ENCODE measurements around the gene DLGAP1. TPM values are rescaled to one million over a fixed set of nuclear protein-coding genes. Genes with fewer than 3 reads are reported as not detected.

Gene DLGAP1
- total and polyA plus RNA-seq, 2 of the 4 experiments (the other 2 are of a cell fraction) = under 0.01 to 0.09 TPM

DNA sequence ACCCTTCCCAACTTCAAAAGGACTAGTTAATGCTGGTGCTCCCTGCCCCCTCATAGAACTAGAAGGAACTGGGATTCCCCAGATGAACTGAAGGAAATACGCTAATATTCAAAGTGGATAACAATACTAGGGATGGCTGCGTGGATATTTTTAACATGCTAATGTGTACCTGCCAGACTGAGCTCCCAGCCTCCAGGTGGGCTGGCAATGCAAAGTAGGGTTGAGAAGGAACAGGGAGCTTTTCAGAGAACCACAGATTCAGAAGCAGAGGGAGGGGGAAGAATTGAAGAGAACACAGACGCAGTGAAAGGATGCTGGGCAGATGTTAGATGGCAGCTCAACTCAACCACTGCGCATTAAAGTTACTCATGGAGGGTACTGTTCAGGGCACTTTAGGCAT is 650.8 kb downstream of the DLGAP1 start:
- Histone ChIP-seq H2BK120ac (ENCODE audit: low read depth, low read length) (no peak overlapping the region), H3K9me1 (ENCODE audit: insufficient read depth, low read length) (no peaks in the 10 kb centered on the region), H3K79me1 (ENCODE audit: low read depth in 1 of 2, low read length in 2 of 2) (no peaks in the 10 kb centered on the region), H3K18ac (ENCODE audit: low read depth, low read length) (no peak overlapping the region), H3K27ac (ENCODE audit: insufficient read depth, low read length) (no peak overlapping the region), H3K56ac (ENCODE audit: extremely low read depth, insufficient read depth, low read length) (no peak overlapping the region), H4K5ac (ENCODE audit: low read depth, low read length) (no peak overlapping the region), H4K20me1 (ENCODE audit: insufficient read depth, low read length) (no peaks in the 10 kb centered on the region), H3K9me3 (ENCODE audit: control insufficient read depth, insufficient read depth, low read length) (no peaks in the 10 kb centered on the region), H3K27me3 (ENCODE audit: control insufficient read depth, insufficient read depth, low read length) (no peaks in the 10 kb centered on the region; the same call in 1 of the 2 replicates), H4K8ac (ENCODE audit: low read depth in 2 of 2, low read length in 2 of 2) (no peak overlapping the region), H3K4ac (ENCODE audit: low read depth, low read length) (no peak overlapping the region), H3K4me2 (ENCODE audit: low read depth, low read length) (no peak overlapping the region), H3K9ac (ENCODE audit: low read depth, low read length) (no peak overlapping the region), H2BK5ac (ENCODE audit: low read depth, low read length, poor library complexity, severe bottlenecking) (no peak overlapping the region), H4K91ac (ENCODE audit: insufficient read depth, low read depth, low read length) (no peak overlapping the region), H3K4me1 (ENCODE audit: control insufficient read depth, insufficient read depth, low read length) (no peaks in the 10 kb centered on the region; the same call in 1 of the 2 replicates), H2AK9ac (replicated peaks; ENCODE audit: low read depth, low read length, poor library complexity) (no peak overlapping the region), H2BK15ac (ENCODE audit: low read depth, low read length) (no peak overlapping the region), H3K14ac (replicated peaks; ENCODE audit: low read depth, low read length) (no peak overlapping the region), H3K4me3 (ENCODE audit: insufficient read depth, low read depth, low read length) (no peak overlapping the region), H2BK20ac (ENCODE audit: low read depth, low read length) (no peak overlapping the region), H2AFZ (replicated peaks; ENCODE audit: low read length, poor library complexity) (no peak overlapping the region), H3K23ac (ENCODE audit: low read depth, low read length) (no peak overlapping the region), H3K36me3 (ENCODE audit: control insufficient read depth, insufficient read depth, low read length) (no peaks in the 10 kb centered on the region), H2AK5ac (ENCODE audit: low read depth, low read length) (no peak overlapping the region)
- in situ Hi-C loops (cut with MboI; ENCODE audit: low sequenced_read_pairs) (no loop called here), intact Hi-C loops (cut with micrococcal nuclease) (no loop called here), dilution Hi-C loops (cut with HindIII; ENCODE audit: low sequenced_read_pairs, unreplicated experiment) (no loop called here)
- 90% methylated on average over 2 of the region's 4 CpGs; no CpG with 5 or more reads in 1 of the 2 experiments for WGBS, 2 experiments (ENCODE audit: extremely low coverage in 2 of 2, insufficient read length in 1 of 2)
- ATAC-seq (ENCODE audit: low read depth) = no peak
- DNase-seq = no peak
- BruUV-seq (replicated peaks) = no TSS peak
- CTCF ChIA-PET = no interaction called here
- POLR2A ChIA-PET (ENCODE audit: unreplicated experiment) = no interaction called here
- no peak for TF ChIP-seq NFE2L2 (IDR thresholded peaks at IDR 0.05; ENCODE audit: low read depth, low read length)
